ENCODE results near the gene FAM180B. TPM values are rescaled to one million over a fixed set of nuclear protein-coding genes. Genes with fewer than 3 reads are reported as not detected.

Gene FAM180B
- total RNA-seq, 1 donor: not detected

GRCh38 chr11:47589977-47590861 lies 3.7 kb downstream of the FAM180B start:
- no peak overlapping the region for H3K4me3 ChIP-seq (ENCODE audit: low read depth, low read length)
- no peak for DNase-seq (ENCODE audit: low read depth)
- no peak for TF ChIP-seq CTCF (IDR thresholded peaks at IDR 0.05; ENCODE audit: insufficient read depth, low read length)

- TF ChIP-seq CTCF (IDR thresholded peaks at IDR 0.05; ENCODE audit: insufficient read depth, low read length): no peak
Observed at GRCh38 chr11:47591764-47592163, 5.3 kb downstream of the FAM180B start.

GRCh38 chr11:47592251-47592650 lies 5.8 kb downstream of the FAM180B start:
- no peak for TF ChIP-seq CTCF (IDR thresholded peaks at IDR 0.05; ENCODE audit: insufficient read depth, low read length)
- no peak overlapping the region for H3K4me3 ChIP-seq (ENCODE audit: low read depth, low read length)
- no peak for DNase-seq (ENCODE audit: low read depth)

More at GRCh38 chr11:47591764-47592163, 5.3 kb downstream of the FAM180B start:
- no peak for DNase-seq (ENCODE audit: low read depth)
- H3K4me3 ChIP-seq (ENCODE audit: low read depth, low read length): no peak overlapping the region

- no peak for TF ChIP-seq CTCF (IDR thresholded peaks at IDR 0.05; ENCODE audit: insufficient read depth, low read length)
- no peak overlapping the region for H3K4me3 ChIP-seq (ENCODE audit: low read depth, low read length)
- no peak for DNase-seq (ENCODE audit: low read depth)
Observed at GRCh38 chr11:47592970-47593369, 6.5 kb downstream of the FAM180B start.

- no peak for DNase-seq (ENCODE audit: low read depth)
- TF ChIP-seq CTCF (IDR thresholded peaks at IDR 0.05; ENCODE audit: insufficient read depth, low read length): no peak
- no peak overlapping the region for H3K4me3 ChIP-seq (ENCODE audit: low read depth, low read length)
Observed at GRCh38 chr11:47593492-47593933, 7.0 kb downstream of the FAM180B start.

- H3K4me3 ChIP-seq (ENCODE audit: low read depth, low read length): peak within 1 kb of the TSS; percentile 42
- no peak for TF ChIP-seq CTCF (IDR thresholded peaks at IDR 0.05; ENCODE audit: insufficient read depth, low read length)
- DNase-seq (ENCODE audit: low read depth): no peak
Observed at GRCh38 chr11:47593934-47594855, 7.7 kb downstream of the FAM180B start, which contains the start of gene C1QTNF4. TSS of gene C1QTNF4 (minus strand) at chr11:47594411. CDS start at chr11:47590810, 3,601 bp downstream.
